Stimulated activated CD4-positive, alpha-beta T cell treated with anti-CD3 and anti-CD28 coated beads, Interleukin-15, amount 100 ng/mL, for 48 hours (primary cell): Measurements from ENCODE around the gene CBFA2T2.
"Not testable (repeated sequence)": the region's sequence is repeated elsewhere in the genome, so short reads cannot be mapped to it uniquely, and the experiment has no call there.

Source experiments
- DNase-seq, 2 donors: peaks; one replicate each; pipeline ENCODE4 v3.0.0-alpha.2; 2020; ENCODE audit warnings: low read depth in 2 of 2

CBFA2T2 gene

GRCh38 chr20:33624399-33624798 is 134.5 kb downstream of the CBFA2T2 start:
- no peak for DNase-seq

- no peak for DNase-seq
Observed at GRCh38 chr20:33626190-33626589, 136.3 kb downstream of the CBFA2T2 start.

GRCh38 chr20:33627577-33628216 is 137.8 kb downstream of the CBFA2T2 start:
- DNase-seq: no peak

GRCh38 chr20:33629533-33629932 is 139.6 kb downstream of the CBFA2T2 start:
- no peak for DNase-seq

- no peak for DNase-seq
Observed at GRCh38 chr20:33629979-33630378, 140.1 kb downstream of the CBFA2T2 start.

GRCh38 chr20:33630507-33630906 is 140.6 kb downstream of the CBFA2T2 start:
- no peak for DNase-seq

GRCh38 chr20:33631910-33632309 is 142.0 kb downstream of the CBFA2T2 start:
- not testable (repeated sequence) for DNase-seq

- DNase-seq: no peak
Observed at GRCh38 chr20:33635341-33635740, 145.4 kb downstream of the CBFA2T2 start.

GRCh38 chr20:33636776-33637175 is 146.9 kb downstream of the CBFA2T2 start:
- no peak for DNase-seq

- DNase-seq: no peak
Observed at GRCh38 chr20:33640287-33640686, 150.4 kb downstream of the CBFA2T2 start.

GRCh38 chr20:33644313-33645071 is 154.6 kb downstream of the CBFA2T2 start:
- no peak for DNase-seq

- DNase-seq: no peak
Observed at GRCh38 chr20:33645072-33645358, 155.1 kb downstream of the CBFA2T2 start.

GRCh38 chr20:33645396-33645795 is 155.5 kb downstream of the CBFA2T2 start:
- DNase-seq: no peak

GRCh38 chr20:33646191-33646590 is 156.3 kb downstream of the CBFA2T2 start:
- DNase-seq: no peak

GRCh38 chr20:33646959-33647602 is 157.2 kb downstream of the CBFA2T2 start:
- DNase-seq: not testable (repeated sequence)

GRCh38 chr20:33647603-33648395 is 157.9 kb downstream of the CBFA2T2 start:
- DNase-seq: no peak

GRCh38 chr20:33648396-33649004 is 158.6 kb downstream of the CBFA2T2 start:
- DNase-seq: no peak

- no peak for DNase-seq
Observed at GRCh38 chr20:33649201-33649681, 159.3 kb downstream of the CBFA2T2 start.

GRCh38 chr20:33650111-33650752 is 160.3 kb downstream of the CBFA2T2 start:
- no peak for DNase-seq

- no peak for DNase-seq
Observed at GRCh38 chr20:33650753-33651561, 161.1 kb downstream of the CBFA2T2 start.
